Measurements from ENCODE around the gene FGF5. TPM values are rescaled to one million over a fixed set of nuclear protein-coding genes. Genes with fewer than 3 reads are reported as not detected.

The FGF5 gene
- total RNA-seq, 1 experiment from 2014 or later: not detected

DNA sequence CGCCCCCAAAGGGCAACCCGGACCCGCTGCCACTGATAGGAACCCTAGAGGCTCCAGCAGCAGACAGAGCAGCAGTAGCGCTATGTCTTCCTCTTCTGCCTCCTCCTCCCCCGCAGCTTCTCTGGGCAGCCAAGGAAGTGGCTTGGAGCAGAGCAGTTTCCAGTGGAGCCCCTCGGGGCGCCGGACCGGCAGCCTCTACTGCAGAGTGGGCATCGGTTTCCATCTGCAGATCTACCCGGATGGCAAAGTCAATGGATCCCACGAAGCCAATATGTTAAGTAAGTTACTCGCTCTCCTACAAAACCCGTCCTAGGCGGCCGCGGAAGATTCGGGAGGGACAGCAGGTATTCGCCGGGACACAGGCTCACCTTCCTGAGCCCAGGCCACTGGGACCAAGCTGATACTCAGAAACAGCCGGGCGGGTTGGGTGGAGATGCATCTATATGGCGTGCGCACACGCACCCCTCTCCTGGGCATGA, 477 bp downstream of the FGF5 start:
- H3K27me3 ChIP-seq (ENCODE audit: insufficient read depth, low read length): peaks cover 48% of the 10 kb centered on the region
- ATAC-seq: no peak
- POLR2A ChIA-PET: no interaction called here
- no TSS peak for BruUV-seq (replicated peaks)
- H3K9me2 ChIP-seq (ENCODE audit: insufficient read depth): no peaks in the 10 kb centered on the region
- intact Hi-C loops (cut with micrococcal nuclease): no loop called here
- TF ChIP-seq CEBPB (IDR thresholded peaks at IDR 0.05; ENCODE audit: low read depth) (no peak), EZH2 (IDR thresholded peaks at IDR 0.05) (no peak), POLR2A (IDR thresholded peaks at IDR 0.05; ENCODE audit: borderline replicate concordance, extremely low read depth, insufficient read depth, insufficient read length) (no peak), YY1 (IDR thresholded peaks at IDR 0.05; ENCODE audit: extremely low read depth, insufficient replicate concordance, low read depth, low read length) (no peak), FOSL1 (IDR thresholded peaks at IDR 0.05; ENCODE audit: low read depth) (no peak), POLR2AphosphoS5 (IDR thresholded peaks at IDR 0.05; ENCODE audit: low read depth, low read length) (no peak), ZNF274 (IDR thresholded peaks at IDR 0.05; ENCODE audit: low read depth, low read length) (no peak), MAX (IDR thresholded peaks at IDR 0.05) (no peak), TCF7L2 (IDR thresholded peaks at IDR 0.05; ENCODE audit: borderline replicate concordance, extremely low read depth, insufficient read depth, insufficient read length) (no peak), ELF1 (IDR thresholded peaks at IDR 0.05; ENCODE audit: borderline replicate concordance, low read depth) (no peak), ATF3 (IDR thresholded peaks at IDR 0.05) (no peak), REST (IDR thresholded peaks at IDR 0.05; ENCODE audit: low read depth) (no peak)
- H2AFZ ChIP-seq (ENCODE audit: low read depth, low read length, poor library complexity, severe bottlenecking): no peak overlapping the region
- no peak overlapping the region for H3K9ac ChIP-seq (ENCODE audit: low read length)
- CTCF ChIA-PET: no interaction called here
- no peak for DNase-seq (ENCODE audit: low read depth, low spot score)
- no peak overlapping the region for H3K4me2 ChIP-seq (ENCODE audit: low read length)
- RAD21 ChIA-PET (ENCODE audit: low non-redundant PET in 1 of 2, low total read pairs in 2 of 2, uncharacterized antibody in 2 of 2, unreplicated experiment in 2 of 2): no interaction called here
- no peaks in the 10 kb centered on the region for H3K4me1 ChIP-seq (ENCODE audit: control insufficient read depth in 1 of 2, insufficient read depth in 2 of 2, low read length in 2 of 2)
- no peak overlapping the region for H3K27ac ChIP-seq (ENCODE audit: low read depth, low read length)
- no peaks in the 10 kb centered on the region for H3K9me3 ChIP-seq (ENCODE audit: control insufficient read depth in 1 of 2, insufficient read depth in 1 of 2, low read depth in 1 of 2, low read length in 2 of 2)
- no peaks in the 10 kb centered on the region for H4K20me1 ChIP-seq (ENCODE audit: insufficient read depth)
- no peaks in the 10 kb centered on the region for H3K79me2 ChIP-seq (ENCODE audit: insufficient read depth, low read length)
- H3K4me3 ChIP-seq (replicated peaks in 1 of 2; ENCODE audit: low read depth in 1 of 2, low read length in 2 of 2): no peak overlapping the region
- H3K36me3 ChIP-seq (ENCODE audit: control insufficient read depth in 1 of 2, insufficient read depth in 2 of 2, low read length in 2 of 2): no peaks in the 10 kb centered on the region
